ENCODE results near the gene MTUS2.

DNA sequence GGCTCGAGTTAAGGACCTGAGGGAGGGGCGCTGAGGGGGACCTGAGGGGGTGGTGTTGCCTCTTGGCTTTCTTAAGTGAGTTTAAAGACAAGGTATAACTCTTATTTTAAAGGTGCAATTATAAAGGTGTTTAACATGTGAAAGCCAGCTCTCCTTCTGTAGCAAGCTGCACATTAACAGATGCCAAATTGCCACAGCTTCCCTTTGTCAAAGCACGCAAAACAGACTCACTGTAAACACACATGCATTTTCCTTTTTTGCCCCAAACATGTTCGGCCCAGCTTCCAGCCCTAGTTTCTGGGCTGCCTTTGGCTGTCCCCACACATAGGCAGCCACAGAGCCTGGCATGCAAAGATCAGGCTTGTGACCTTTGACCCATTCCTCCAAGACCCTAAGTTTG is 663.5 kb downstream of the MTUS2 start:
- TF ChIP-seq, protein P1, sequence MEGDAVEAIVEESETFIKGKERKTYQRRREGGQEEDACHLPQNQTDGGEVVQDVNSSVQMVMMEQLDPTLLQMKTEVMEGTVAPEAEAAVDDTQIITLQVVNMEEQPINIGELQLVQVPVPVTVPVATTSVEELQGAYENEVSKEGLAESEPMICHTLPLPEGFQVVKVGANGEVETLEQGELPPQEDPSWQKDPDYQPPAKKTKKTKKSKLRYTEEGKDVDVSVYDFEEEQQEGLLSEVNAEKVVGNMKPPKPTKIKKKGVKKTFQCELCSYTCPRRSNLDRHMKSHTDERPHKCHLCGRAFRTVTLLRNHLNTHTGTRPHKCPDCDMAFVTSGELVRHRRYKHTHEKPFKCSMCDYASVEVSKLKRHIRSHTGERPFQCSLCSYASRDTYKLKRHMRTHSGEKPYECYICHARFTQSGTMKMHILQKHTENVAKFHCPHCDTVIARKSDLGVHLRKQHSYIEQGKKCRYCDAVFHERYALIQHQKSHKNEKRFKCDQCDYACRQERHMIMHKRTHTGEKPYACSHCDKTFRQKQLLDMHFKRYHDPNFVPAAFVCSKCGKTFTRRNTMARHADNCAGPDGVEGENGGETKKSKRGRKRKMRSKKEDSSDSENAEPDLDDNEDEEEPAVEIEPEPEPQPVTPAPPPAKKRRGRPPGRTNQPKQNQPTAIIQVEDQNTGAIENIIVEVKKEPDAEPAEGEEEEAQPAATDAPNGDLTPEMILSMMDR (IDR thresholded peaks at IDR 0.05; ENCODE audit: insufficient read depth, low read length): no peak
- TF ChIP-seq GABPA (IDR thresholded peaks at IDR 0.05; ENCODE audit: low read depth) (no peak), POLR2AphosphoS5 (IDR thresholded peaks at IDR 0.05; ENCODE audit: low read depth) (no peak)
- TF ChIP-seq, protein P2, sequence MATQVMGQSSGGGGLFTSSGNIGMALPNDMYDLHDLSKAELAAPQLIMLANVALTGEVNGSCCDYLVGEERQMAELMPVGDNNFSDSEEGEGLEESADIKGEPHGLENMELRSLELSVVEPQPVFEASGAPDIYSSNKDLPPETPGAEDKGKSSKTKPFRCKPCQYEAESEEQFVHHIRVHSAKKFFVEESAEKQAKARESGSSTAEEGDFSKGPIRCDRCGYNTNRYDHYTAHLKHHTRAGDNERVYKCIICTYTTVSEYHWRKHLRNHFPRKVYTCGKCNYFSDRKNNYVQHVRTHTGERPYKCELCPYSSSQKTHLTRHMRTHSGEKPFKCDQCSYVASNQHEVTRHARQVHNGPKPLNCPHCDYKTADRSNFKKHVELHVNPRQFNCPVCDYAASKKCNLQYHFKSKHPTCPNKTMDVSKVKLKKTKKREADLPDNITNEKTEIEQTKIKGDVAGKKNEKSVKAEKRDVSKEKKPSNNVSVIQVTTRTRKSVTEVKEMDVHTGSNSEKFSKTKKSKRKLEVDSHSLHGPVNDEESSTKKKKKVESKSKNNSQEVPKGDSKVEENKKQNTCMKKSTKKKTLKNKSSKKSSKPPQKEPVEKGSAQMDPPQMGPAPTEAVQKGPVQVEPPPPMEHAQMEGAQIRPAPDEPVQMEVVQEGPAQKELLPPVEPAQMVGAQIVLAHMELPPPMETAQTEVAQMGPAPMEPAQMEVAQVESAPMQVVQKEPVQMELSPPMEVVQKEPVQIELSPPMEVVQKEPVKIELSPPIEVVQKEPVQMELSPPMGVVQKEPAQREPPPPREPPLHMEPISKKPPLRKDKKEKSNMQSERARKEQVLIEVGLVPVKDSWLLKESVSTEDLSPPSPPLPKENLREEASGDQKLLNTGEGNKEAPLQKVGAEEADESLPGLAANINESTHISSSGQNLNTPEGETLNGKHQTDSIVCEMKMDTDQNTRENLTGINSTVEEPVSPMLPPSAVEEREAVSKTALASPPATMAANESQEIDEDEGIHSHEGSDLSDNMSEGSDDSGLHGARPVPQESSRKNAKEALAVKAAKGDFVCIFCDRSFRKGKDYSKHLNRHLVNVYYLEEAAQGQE (IDR thresholded peaks at IDR 0.05; ENCODE audit: insufficient replicate concordance, low read depth): no peak

Measured in HL-60 (cell line).